ENCODE data around the gene NIBAN1.
"Not testable (repeated sequence)": the region's sequence is repeated elsewhere in the genome, so short reads cannot be mapped to it uniquely, and the experiment has no call there.

NIBAN1 gene

DNA sequence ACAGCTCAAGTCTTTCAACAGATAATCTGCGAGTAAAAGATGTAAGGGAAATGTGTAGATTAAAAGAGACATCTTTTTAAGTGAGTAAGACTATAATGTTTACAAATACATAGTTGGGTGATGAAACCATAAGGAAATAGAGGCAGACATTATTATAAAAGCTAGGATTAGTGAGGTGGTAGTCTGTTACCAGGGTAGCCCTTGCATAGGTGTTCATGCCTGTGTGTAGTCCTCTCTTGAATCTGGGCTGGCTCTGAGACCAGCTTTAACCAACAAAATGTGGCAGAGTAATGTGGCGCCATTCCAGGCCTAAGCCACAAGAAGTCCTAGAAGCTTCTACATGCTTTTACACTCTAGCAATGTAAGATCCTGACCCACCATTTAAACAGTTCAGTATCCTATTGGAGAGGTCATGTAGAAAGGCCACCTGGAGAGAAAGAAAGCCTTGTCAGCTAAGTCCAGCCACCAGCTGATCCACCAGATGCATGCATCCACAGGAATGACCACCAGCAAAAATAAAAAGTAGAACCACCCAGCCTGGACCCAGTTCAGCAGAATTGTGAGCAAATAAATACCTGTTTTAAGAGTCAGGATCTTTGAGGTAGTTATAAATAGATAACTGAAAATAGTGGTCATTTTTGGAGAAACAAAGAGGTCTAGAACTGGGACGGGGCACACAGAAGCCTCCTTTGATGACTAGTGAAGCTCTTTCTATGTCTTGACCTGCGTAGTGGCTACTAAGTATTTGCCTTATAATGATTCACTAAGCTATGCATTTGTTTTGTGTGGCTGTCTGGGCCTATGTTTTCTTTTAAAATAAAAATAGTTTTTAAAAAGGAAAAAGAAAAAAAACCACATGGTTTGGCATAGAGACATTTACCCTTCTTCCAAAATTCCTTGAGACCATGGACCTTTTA is 8.1 kb downstream of the NIBAN1 start:
- no peak for DNase-seq (ENCODE audit: low read depth, low spot score)
- Histone ChIP-seq H3K36me3 (ENCODE audit: insufficient read depth, low read length) (peaks cover 33% of the 10 kb centered on the region), H3K4me3 (no peak overlapping the region), H3K27ac (peak overlapping the region; percentile 23; the same call in 1 of the 2 replicates), H3K9ac (ENCODE audit: insufficient read length) (no peak overlapping the region), H3K9me3 (ENCODE audit: low read depth, low read length) (no peaks in the 10 kb centered on the region)
- TF ChIP-seq EZH2 (IDR thresholded peaks at IDR 0.05) (no peak), FOXP2 (optimal IDR thresholded peaks at IDR 0.05; ENCODE audit: control extremely low read depth, extremely low read length, insufficient read depth) (no peak), POLR2AphosphoS5 (IDR thresholded peaks at IDR 0.05; ENCODE audit: borderline replicate concordance, low read depth, low read length) (no peak)

DNA sequence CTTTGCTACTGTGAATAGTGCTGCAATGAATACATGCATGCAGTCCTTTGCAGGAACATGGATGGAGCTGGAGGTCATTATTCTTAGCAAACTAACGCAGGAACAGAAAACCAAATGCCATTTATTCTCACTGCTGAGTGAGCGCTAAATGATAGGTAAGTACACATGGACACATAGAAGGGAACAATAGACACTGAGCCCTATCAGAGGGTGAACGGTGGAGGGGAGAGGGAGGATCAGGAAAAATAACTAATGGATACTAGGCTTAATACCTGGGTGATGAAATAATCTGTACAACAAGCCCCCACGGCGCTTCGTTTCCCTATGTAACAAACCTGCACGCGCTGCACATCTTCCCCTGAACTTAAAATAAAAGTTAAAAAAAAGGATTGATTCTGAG is 8.9 kb downstream of the NIBAN1 start:
- Histone ChIP-seq H3K36me3 (ENCODE audit: insufficient read depth, low read length) (peaks cover 33% of the 10 kb centered on the region), H3K9ac (ENCODE audit: insufficient read length) (no peak overlapping the region), H3K4me3 (no peak overlapping the region), H3K9me3 (ENCODE audit: low read depth, low read length) (no peaks in the 10 kb centered on the region), H3K27ac (peak overlapping the region; percentile 23; the same call in 1 of the 2 replicates)
- TF ChIP-seq FOXP2 (optimal IDR thresholded peaks at IDR 0.05; ENCODE audit: control extremely low read depth, extremely low read length, insufficient read depth) (no peak), EZH2 (IDR thresholded peaks at IDR 0.05) (no peak), POLR2AphosphoS5 (IDR thresholded peaks at IDR 0.05; ENCODE audit: borderline replicate concordance, low read depth, low read length) (no peak)
- DNase-seq (ENCODE audit: low read depth, low spot score) = no peak

DNA sequence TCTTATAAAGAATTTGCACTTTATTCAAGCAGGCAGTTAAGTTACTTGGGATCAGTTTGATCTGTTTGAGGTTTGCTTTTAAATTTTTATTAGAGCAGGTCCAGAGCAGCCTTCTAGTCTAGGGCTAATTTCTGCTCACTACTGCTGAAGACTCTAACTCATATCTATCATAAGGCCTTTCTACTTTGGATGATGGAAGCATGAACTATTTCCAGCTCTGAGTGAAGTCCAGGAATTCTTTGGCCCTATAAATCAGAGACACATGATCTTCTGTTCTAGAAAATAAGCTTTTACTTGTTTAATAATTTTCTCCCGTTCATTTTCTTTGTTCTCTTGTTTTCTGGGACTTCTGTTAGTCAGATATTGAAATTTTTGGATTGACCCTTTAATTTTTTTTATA is 14.7 kb downstream of the NIBAN1 start:
- Histone ChIP-seq H3K9ac (ENCODE audit: insufficient read length) (peak overlapping the region; percentile 17), H3K9me3 (ENCODE audit: low read depth, low read length) (no peaks in the 10 kb centered on the region), H3K4me3 (peak overlapping the region; percentile 4; the same call in 1 of the 2 replicates), H3K27ac (peak overlapping the region; percentile 71), H3K36me3 (ENCODE audit: insufficient read depth, low read length) (peaks cover 30% of the 10 kb centered on the region)
- DNase-seq (ENCODE audit: low read depth, low spot score) = no peak
- TF ChIP-seq POLR2AphosphoS5 (IDR thresholded peaks at IDR 0.05; ENCODE audit: borderline replicate concordance, low read depth, low read length) (no peak), FOXP2 (optimal IDR thresholded peaks at IDR 0.05; ENCODE audit: control extremely low read depth, extremely low read length, insufficient read depth) (no peak), EZH2 (IDR thresholded peaks at IDR 0.05) (no peak)

DNA sequence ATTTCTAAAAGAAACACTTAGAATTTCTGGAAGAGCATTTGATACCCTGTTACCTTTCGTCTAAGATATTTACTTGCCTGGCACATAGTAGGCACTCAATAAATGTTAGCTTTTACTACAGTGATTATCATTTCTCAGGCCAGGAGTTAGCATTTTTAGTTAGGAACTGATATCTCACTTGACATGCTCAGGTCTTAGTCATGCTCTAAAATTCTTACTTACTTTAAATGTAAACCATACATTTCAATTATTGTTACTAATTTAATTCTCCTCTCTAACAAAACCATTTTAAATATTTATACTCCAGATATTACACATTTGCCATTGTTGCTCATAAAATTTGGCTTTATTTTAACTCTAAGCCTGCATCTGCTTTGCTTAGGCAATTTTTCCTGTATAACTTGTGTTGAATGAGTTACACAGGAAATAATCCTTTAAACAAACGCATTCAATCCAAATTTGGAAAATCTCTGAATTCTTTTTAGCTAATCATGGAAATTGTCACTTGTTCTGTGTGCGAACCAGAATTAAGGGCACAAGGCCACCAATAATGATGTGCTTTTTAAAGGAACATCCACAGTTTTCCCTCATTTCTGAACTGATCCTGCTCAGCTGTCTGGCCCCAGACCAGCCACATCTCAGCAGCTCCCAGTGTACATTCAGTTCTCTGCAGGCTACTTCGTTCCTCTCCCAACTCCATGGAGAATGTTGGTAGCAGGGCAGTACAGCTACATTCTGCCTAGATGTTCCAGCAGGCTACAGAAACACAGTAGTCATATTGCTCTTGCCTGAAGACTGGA is 15.6 kb downstream of the NIBAN1 start:
- no peak for DNase-seq (ENCODE audit: low read depth, low spot score)
- no peak overlapping the region for H3K9ac ChIP-seq (ENCODE audit: insufficient read length)
- peak overlapping the region; percentile 4 for H3K4me3 ChIP-seq
- peak overlapping the region; percentile 71 for H3K27ac ChIP-seq
- no peak for TF ChIP-seq EZH2 (IDR thresholded peaks at IDR 0.05)
- TF ChIP-seq POLR2AphosphoS5 (IDR thresholded peaks at IDR 0.05; ENCODE audit: borderline replicate concordance, low read depth, low read length) = no peak
- TF ChIP-seq FOXP2 (optimal IDR thresholded peaks at IDR 0.05; ENCODE audit: control extremely low read depth, extremely low read length, insufficient read depth) = no peak
- no peaks in the 10 kb centered on the region for H3K9me3 ChIP-seq (ENCODE audit: low read depth, low read length)
- H3K36me3 ChIP-seq (ENCODE audit: insufficient read depth, low read length) = peaks cover 22% of the 10 kb centered on the region

DNA sequence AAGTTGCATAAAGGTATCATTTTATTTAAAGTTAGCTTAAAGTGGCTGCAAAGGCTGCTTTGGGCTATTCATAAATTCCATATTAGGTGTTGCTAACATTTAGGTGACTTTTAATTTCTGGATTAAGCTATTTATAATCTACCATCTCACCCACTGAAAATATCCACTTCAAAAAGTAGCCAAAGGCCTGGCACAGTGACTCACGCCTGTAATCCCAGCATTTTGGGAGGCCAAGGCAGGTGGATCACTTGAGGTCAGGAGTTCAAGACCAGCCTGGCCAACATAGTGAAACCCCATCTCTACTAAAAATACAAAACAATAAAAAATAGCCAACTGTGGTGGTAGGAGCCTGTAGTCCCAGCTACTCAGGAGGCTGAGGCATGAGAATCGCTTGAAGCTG is 16.4 kb downstream of the NIBAN1 start:
- H3K9ac ChIP-seq (ENCODE audit: insufficient read length); DNase-seq (ENCODE audit: low read depth, low spot score); H3K9me3 ChIP-seq (ENCODE audit: low read depth, low read length); H3K4me3 ChIP-seq; H3K27ac ChIP-seq: not testable (repeated sequence)
- H3K36me3 ChIP-seq (ENCODE audit: insufficient read depth, low read length) = peaks cover 20% of the 10 kb centered on the region; the same call in 1 of the 2 replicates

DNA sequence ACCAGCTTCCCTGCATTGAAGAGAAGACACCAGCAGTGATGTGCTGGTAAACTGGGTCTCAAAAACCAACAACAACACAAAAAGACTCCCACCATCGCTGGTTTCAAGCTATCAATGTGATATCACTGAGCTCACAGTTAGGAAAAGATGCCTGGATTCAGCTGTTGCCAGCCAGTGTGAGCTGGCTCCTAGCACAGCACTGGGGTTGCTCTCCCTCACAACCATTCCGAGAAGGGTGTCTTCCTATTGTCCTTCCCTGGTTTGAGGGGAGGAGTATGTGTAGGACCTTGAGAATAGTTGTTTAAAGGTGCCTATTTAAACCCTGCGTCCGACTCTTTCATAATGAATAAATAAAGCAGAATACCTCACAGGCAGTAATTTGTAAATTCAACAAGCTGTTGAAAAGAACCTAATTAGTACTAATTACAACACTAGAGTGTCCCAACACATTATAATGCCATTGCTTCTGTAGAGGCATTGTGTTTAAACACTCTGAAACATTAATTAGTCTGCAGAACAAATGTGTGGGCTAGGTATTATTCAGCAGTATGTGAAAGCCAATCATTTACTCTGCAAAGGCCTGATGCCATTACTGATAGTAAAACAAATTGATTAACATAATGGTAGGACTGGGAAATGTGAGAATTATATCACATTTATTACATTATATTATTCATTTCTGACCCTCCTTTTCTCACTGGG is 17.2 kb downstream of the NIBAN1 start:
- Histone ChIP-seq H3K9ac (ENCODE audit: insufficient read length) (no peak overlapping the region), H3K9me3 (ENCODE audit: low read depth, low read length) (no peaks in the 10 kb centered on the region), H3K27ac (no peak overlapping the region), H3K4me3 (no peak overlapping the region), H3K36me3 (ENCODE audit: insufficient read depth, low read length) (peaks cover 14% of the 10 kb centered on the region; the same call in 1 of the 2 replicates)
- no peak for TF ChIP-seq EZH2 (IDR thresholded peaks at IDR 0.05)
- no peak for TF ChIP-seq POLR2AphosphoS5 (IDR thresholded peaks at IDR 0.05; ENCODE audit: borderline replicate concordance, low read depth, low read length)
- DNase-seq (ENCODE audit: low read depth, low spot score) = no peak

DNA sequence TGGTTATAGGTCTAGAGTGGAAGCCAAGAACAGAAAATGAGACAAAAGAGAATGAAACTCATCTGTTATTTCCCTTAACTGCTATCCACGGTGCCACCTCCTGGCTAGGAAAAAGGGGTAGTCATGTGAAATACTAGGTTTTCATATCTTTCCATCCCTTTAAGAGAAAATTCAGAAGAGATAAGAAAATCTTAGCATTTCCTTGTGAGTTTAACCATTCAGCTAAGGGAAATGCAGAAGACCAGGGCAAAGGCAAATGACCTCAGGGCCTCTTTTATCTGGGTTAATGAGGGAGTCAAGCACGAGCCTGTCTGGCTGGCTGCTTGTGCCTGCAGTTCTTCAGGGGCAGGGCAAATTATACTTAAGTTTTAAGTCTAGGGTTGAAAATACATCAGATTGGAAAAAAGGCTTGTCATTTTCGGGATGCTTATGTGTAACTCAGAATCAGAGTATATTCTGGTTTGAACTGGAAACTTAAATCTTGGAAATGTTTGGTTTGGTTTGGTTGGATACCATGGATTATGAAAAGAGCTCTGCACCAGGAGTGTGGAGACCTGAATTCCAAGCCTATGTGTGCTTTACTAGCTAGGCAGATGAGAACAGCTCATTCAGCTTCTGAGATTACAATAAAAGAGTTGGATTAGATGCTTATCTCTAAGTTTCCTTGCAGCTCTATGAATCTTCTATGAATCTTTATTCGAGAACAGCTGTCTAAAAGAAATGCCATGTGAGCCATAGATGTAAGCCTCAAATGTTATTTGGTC is 19.9 kb downstream of the NIBAN1 start:
- TF ChIP-seq EZH2 (IDR thresholded peaks at IDR 0.05) (no peak), POLR2AphosphoS5 (IDR thresholded peaks at IDR 0.05; ENCODE audit: borderline replicate concordance, low read depth, low read length) (no peak), FOXP2 (optimal IDR thresholded peaks at IDR 0.05; ENCODE audit: control extremely low read depth, extremely low read length, insufficient read depth) (no peak)
- 0 out of 2 replicates have a peak overlapping the region, but pooled peaks have one; percentile 34 for H3K27ac ChIP-seq
- no peak overlapping the region for H3K9ac ChIP-seq (ENCODE audit: insufficient read length)
- H3K9me3 ChIP-seq (ENCODE audit: low read depth, low read length) = no peaks in the 10 kb centered on the region
- DNase-seq (ENCODE audit: low read depth, low spot score) = no peak
- no peak overlapping the region for H3K4me3 ChIP-seq
- H3K36me3 ChIP-seq (ENCODE audit: insufficient read depth, low read length) = peaks cover 5% of the 10 kb centered on the region; the same call in 1 of the 2 replicates

Measured in SK-N-MC (cell line).